H1 (cell line): ENCODE measurements around the gene SPOP. TPM values are rescaled to one million over a fixed set of nuclear protein-coding genes. Genes with fewer than 3 reads are reported as not detected.

Source experiments
- CTCF ChIA-PET: fragments of 300-600 bp; sonication (Branson Sonifier 250); formaldehyde crosslinking; loops from one replicate; lab custom pipeline; 2021; ENCODE audit not compliant: partially characterized antibody; lab: Charles Lee
- POLR2A ChIA-PET: fragments of 300-600 bp; sonication (Branson Sonifier 250); formaldehyde crosslinking; loops from one replicate; lab custom pipeline; 2021; ENCODE audit warnings: inconsistent platforms; ENCODE audit not compliant: partially characterized antibody; lab: Charles Lee
- DNase-seq, 2 experiments: peaks; one replicate each; pipeline versions ENCODE4 v3.0.0 to v3.0.0-alpha.2; 2010 to 2022; ENCODE audit warnings: low spot score in 2 of 2, low read depth in 1 of 2, mixed read lengths in 1 of 2
- FAIRE-seq: peaks from 2 replicates; lab custom pipeline; 2011; peaks lifted over from hg19 to GRCh38; lab: Jason Lieb, UNC
- H2AFZ ChIP-seq: 2 replicates; pipeline ENCODE4 v1.8.1; 2012; ENCODE audit warnings: low read length, inconsistent platforms
- H2AK5ac ChIP-seq: 2 replicates; pipeline ENCODE4 v1.6.1; 2013; ENCODE audit warnings: low read depth, low read length
- H2BK120ac ChIP-seq: replicated peaks from 2 replicates; pipeline ENCODE3; 2013; ENCODE audit warnings: low read depth, low read length, inconsistent platforms
- H2BK12ac ChIP-seq: 2 replicates; pipeline ENCODE4 v1.6.1; 2013; ENCODE audit warnings: low read depth, low read length
- H2BK15ac ChIP-seq: 2 replicates; pipeline ENCODE4 v1.6.1; 2013; ENCODE audit warnings: low read length
- H2BK20ac ChIP-seq: 2 replicates; pipeline ENCODE4 v1.6.1; 2013; ENCODE audit warnings: low read length
- H2BK5ac ChIP-seq: 2 replicates; pipeline ENCODE4 v1.6.1; 2013; ENCODE audit warnings: low read depth, low read length
- H3K14ac ChIP-seq: 2 replicates; pipeline ENCODE4 v1.6.1; 2013; ENCODE audit warnings: inconsistent platforms; ENCODE audit not compliant: insufficient read length
- H3K18ac ChIP-seq: 2 replicates; pipeline ENCODE4 v1.6.1; 2013; ENCODE audit warnings: low read length; ENCODE audit errors: extremely low read depth
- H3K23ac ChIP-seq: 2 replicates; pipeline ENCODE4 v1.6.1; 2013; ENCODE audit warnings: inconsistent platforms; ENCODE audit not compliant: insufficient read length
- H3K23me2 ChIP-seq: 2 replicates; pipeline ENCODE4 v1.6.1; 2013; ENCODE audit warnings: low read depth, low read length
- H3K27ac ChIP-seq: 2 replicates; pipeline ENCODE4 v1.6.1; 2011; ENCODE audit warnings: low read depth, low read length, inconsistent platforms
- H3K27me3 ChIP-seq, 4 experiments: replicated peaks in 1 of 4; 1 replicate in 1 of 4; 2 replicates in 3 of 4; pipeline versions ENCODE4 v1.6.1 to v1.8.1; 2011 to 2013; ENCODE audit warnings: low read length in 3 of 4, mild to moderate bottlenecking in 3 of 4, inconsistent platforms in 2 of 4, mixed read lengths in 2 of 4, moderate library complexity in 1 of 4; ENCODE audit not compliant: control insufficient read depth in 3 of 4, insufficient read depth in 3 of 4; ENCODE audit errors: extremely low read depth in 1 of 4
- H3K36me3 ChIP-seq, 4 experiments: 2 replicates each; pipeline versions ENCODE4 v1.6.1 to v1.8.1; 2011 to 2013; ENCODE audit warnings: mild to moderate bottlenecking in 4 of 4, low read length in 3 of 4, moderate library complexity in 2 of 4, control low read depth in 1 of 4, inconsistent platforms in 1 of 4; ENCODE audit not compliant: insufficient read depth in 4 of 4, control insufficient read depth in 2 of 4
- H3K4ac ChIP-seq: replicated peaks from 2 replicates; pipeline ENCODE3; 2013; ENCODE audit warnings: low read length, low read depth, mixed read lengths, inconsistent platforms; ENCODE audit not compliant: insufficient read length
- H3K4me1 ChIP-seq, 4 experiments: replicated peaks in 1 of 4; 1 replicate in 1 of 4; 2 replicates in 3 of 4; pipeline versions ENCODE4 v1.6.1 to v1.8.1; 2011 to 2013; ENCODE audit warnings: low read length in 3 of 4, inconsistent platforms in 2 of 4, mixed read lengths in 1 of 4; ENCODE audit not compliant: insufficient read depth in 4 of 4, control insufficient read depth in 3 of 4
- H3K4me2 ChIP-seq, 2 experiments: 2 replicates each; pipeline versions ENCODE4 v1.6.1 to v1.8.1; 2011 to 2013; ENCODE audit warnings: low read depth in 2 of 2, low read length in 2 of 2, control low read depth in 1 of 2, inconsistent platforms in 1 of 2, mild to moderate bottlenecking in 1 of 2; ENCODE audit not compliant: insufficient read depth in 1 of 2
- H3K4me3 ChIP-seq, 4 experiments: fragments of 200-600, 300-600 bp in 1 of 4; sonication (generic), shearing (Covaris generic), sonication (Bioruptor Twin) in 1 of 4; 2 replicates each; pipeline versions ENCODE4 v1.5.1 to v1.8.1; 2011 to 2016; ENCODE audit warnings: low read length in 4 of 4, low read depth in 3 of 4, control low read depth in 2 of 4, inconsistent platforms in 2 of 4, mild to moderate bottlenecking in 2 of 4, mixed read lengths in 1 of 4, moderate library complexity in 1 of 4; ENCODE audit not compliant: insufficient read depth in 2 of 4; ENCODE audit errors: extremely low read depth in 1 of 4
- H3K56ac ChIP-seq: replicated peaks from 2 replicates; pipeline ENCODE3; 2013; ENCODE audit warnings: low read depth, mild to moderate bottlenecking, mixed read lengths, low read length, inconsistent platforms; ENCODE audit not compliant: insufficient read length
- H3K79me1 ChIP-seq: 2 replicates; pipeline ENCODE4 v1.6.1; 2013; ENCODE audit warnings: low read depth, low read length, control low read depth
- H3K79me2 ChIP-seq, 2 experiments: 2 replicates each; pipeline versions ENCODE4 v1.6.1 to v1.8.1; 2012 to 2013; ENCODE audit warnings: low read length in 2 of 2, mild to moderate bottlenecking in 2 of 2, inconsistent platforms in 1 of 2; ENCODE audit not compliant: insufficient read depth in 2 of 2, control insufficient read depth in 1 of 2
- H3K9ac ChIP-seq, 4 experiments: replicated peaks in 1 of 4; 1 replicate in 1 of 4; 2 replicates in 3 of 4; pipeline versions ENCODE4 v1.6.1 to v1.8.1; 2011 to 2013; ENCODE audit warnings: low read depth in 3 of 4, low read length in 3 of 4, control low read depth in 2 of 4, mild to moderate bottlenecking in 2 of 4, moderate library complexity in 2 of 4, inconsistent platforms in 1 of 4; ENCODE audit errors: extremely low read depth in 1 of 4
- H3K9me3 ChIP-seq, 2 experiments: 2 replicates each; pipeline versions ENCODE4 v1.6.1 to v1.8.1; 2012 to 2013; ENCODE audit warnings: mild to moderate bottlenecking in 2 of 2, moderate library complexity in 2 of 2, control low read depth in 1 of 2, inconsistent platforms in 1 of 2, low read depth in 1 of 2, low read length in 1 of 2, mixed read lengths in 1 of 2; ENCODE audit not compliant: insufficient read depth in 2 of 2
- H4K20me1 ChIP-seq, 2 experiments: replicated peaks in 1 of 2; 2 replicates each; pipeline versions ENCODE3 to v1.8.1; 2011 to 2013; ENCODE audit warnings: inconsistent platforms in 2 of 2, low read length in 2 of 2, mild to moderate bottlenecking in 1 of 2; ENCODE audit not compliant: insufficient read depth in 2 of 2, control insufficient read depth in 1 of 2
- H4K5ac ChIP-seq: 2 replicates; pipeline ENCODE4 v1.6.1; 2013; ENCODE audit warnings: low read length, low read depth, mixed read lengths, inconsistent platforms; ENCODE audit not compliant: insufficient read length
- H4K8ac ChIP-seq: 2 replicates; pipeline ENCODE4 v1.8.0; 2013; ENCODE audit warnings: mild to moderate bottlenecking, moderate library complexity, low read length, inconsistent platforms; ENCODE audit not compliant: insufficient read depth; ENCODE audit errors: extremely low read depth
- H4K91ac ChIP-seq: replicated peaks from 2 replicates; pipeline ENCODE3; 2013; ENCODE audit warnings: low read length, mixed read lengths, inconsistent platforms; ENCODE audit not compliant: insufficient read length
- BCL11A ChIP-seq, 2 experiments: IDR thresholded peaks; one replicate each; pipeline ENCODE4 v1.6.1; 2011; ENCODE audit warnings: low read depth in 2 of 2, low read length in 2 of 2, mild to moderate bottlenecking in 2 of 2
- CBX5 ChIP-seq: fragments of 300-800, 300-1000 bp; sonication (generic); IDR thresholded peaks from 2 replicates; pipeline ENCODE4 v1.7.1; 2016; ENCODE audit warnings: antibody characterized with exemption, low read length, low read depth
- CREB1 ChIP-seq: IDR thresholded peaks from 2 replicates; pipeline ENCODE4 v1.6.1; 2012; ENCODE audit warnings: inconsistent platforms
- EP300 ChIP-seq, 2 experiments: IDR thresholded peaks; 1 replicate in 1 of 2; 2 replicates in 1 of 2; pipeline ENCODE4 v1.6.1; 2011 to 2012; ENCODE audit warnings: low read depth in 2 of 2, low read length in 2 of 2, mild to moderate bottlenecking in 2 of 2, borderline replicate concordance in 1 of 2, inconsistent platforms in 1 of 2, moderate library complexity in 1 of 2
- JUN ChIP-seq: IDR thresholded peaks from 2 replicates; pipeline ENCODE4 v1.6.1; 2011; ENCODE audit warnings: low read depth, mild to moderate bottlenecking, improper control_type of control experiment, low read length
- KDM4A ChIP-seq: IDR thresholded peaks from one replicate; pipeline ENCODE4 v1.7.1; 2012; ENCODE audit warnings: low read depth, mild to moderate bottlenecking, moderate library complexity, low read length, inconsistent platforms; ENCODE audit not compliant: severe bottlenecking
- NANOG ChIP-seq: IDR thresholded peaks from 2 replicates; pipeline ENCODE4 v1.6.1; 2011; ENCODE audit warnings: low read length, low read depth, mild to moderate bottlenecking, inconsistent platforms; ENCODE audit not compliant: insufficient read depth, poor library complexity, severe bottlenecking
- PHF8 ChIP-seq: fragments of 200-600 bp; sonication (generic); conservative IDR thresholded peaks from 2 replicates; pipeline ENCODE4 v1.7.1; 2012; ENCODE audit warnings: low read depth, mild to moderate bottlenecking, inconsistent platforms, low read length, moderate library complexity
- POLR2A ChIP-seq, 2 experiments: IDR thresholded peaks; 1 replicate in 1 of 2; 2 replicates in 1 of 2; pipeline ENCODE4 v1.6.1; 2011; ENCODE audit warnings: low read depth in 2 of 2, low read length in 2 of 2, mild to moderate bottlenecking in 2 of 2; ENCODE audit errors: control extremely low read depth in 1 of 2
- RBBP5 ChIP-seq: IDR thresholded peaks from 2 replicates; pipeline ENCODE4 v1.7.1; 2012; ENCODE audit warnings: low read depth, mild to moderate bottlenecking, inconsistent platforms, low read length, moderate library complexity, borderline replicate concordance
- ZNF274 ChIP-seq: IDR thresholded peaks from 2 replicates; pipeline ENCODE4 v1.7.0; 2012; ENCODE audit warnings: low read length, borderline replicate concordance; ENCODE audit errors: extremely low read depth
- WGBS, 2 experiments: shearing (Covaris generic) in 1 of 2; methylation state at CpG; one replicate each; pipeline versions ENCODE4 v1.1.6 to v1.1.7; 2013 to 2015; ENCODE audit warnings: low lambda C conversion rate in 2 of 2, mixed read lengths in 2 of 2, inconsistent platforms in 1 of 2, low coverage in 1 of 2, missing lambda C conversion rate in 1 of 2; ENCODE audit not compliant: insufficient replicate concordance in 2 of 2, insufficient coverage in 1 of 2, insufficient read length in 1 of 2; ENCODE audit errors: extremely low coverage in 1 of 2, missing lambda C conversion rate in 1 of 2; 5-methylcytosine and 5-hydroxymethylcytosine counted together
- polyA plus RNA-seq, 7 experiments: library from polyadenylated mRNA; depleted of rRNA in 3 of 7; stranded (reverse) in 5 of 7; unstranded in 2 of 7; fragments of >200 nt in 5 of 7; fragments of 200-250 nt in 2 of 7; gene quantifications; 1 replicate in 5 of 7; 2 replicates in 1 of 7; 4 replicates in 1 of 7; pipeline versions ENCODE4 v1.2.1 to v1.2.3, GENCODE V29; 2011 to 2013; ENCODE audit warnings: missing spikeins in 2 of 7, mixed read lengths in 2 of 7
- total RNA-seq: library from RNA; stranded (reverse); fragmentation: NEBNext Ultra II Directional; extraction: Animal tissue kit (Norgen Biotek cat#: 25700); gene quantifications from 2 replicates; pipeline ENCODE4 v1.2.1, GENCODE V29; 2021
- TF ChIP-seq, protein P1 (sequence below): IDR thresholded peaks from 2 replicates; pipeline ENCODE4 v1.6.1; 2012; ENCODE audit warnings: low read length, inconsistent platforms

SPOP gene
- total and polyA plus RNA-seq, 2 of the 8 experiments (the other 6 are each of a cell fraction or from before 2014, with no cell fraction given), result 13.3 to 25.6 TPM

DNA sequence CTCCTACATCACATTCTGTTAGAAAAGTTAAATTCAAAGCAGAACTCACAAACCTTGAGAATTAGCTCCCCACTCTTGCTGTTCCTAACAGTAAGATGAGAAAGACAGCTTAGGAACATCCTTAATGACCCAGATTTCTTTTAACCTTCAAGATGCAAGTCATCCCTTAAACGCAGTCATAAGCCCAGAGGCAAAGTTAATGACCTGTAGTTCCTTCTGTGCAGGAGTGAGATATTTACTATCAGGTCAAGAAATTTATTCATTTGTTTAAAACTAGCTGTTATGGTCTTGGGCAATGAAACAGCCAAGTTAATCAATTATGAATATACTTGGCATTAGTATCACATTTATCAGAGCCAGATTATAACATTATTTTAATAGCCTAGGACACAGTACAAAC lies 65.2 kb downstream of the SPOP start:
- no peak overlapping the region for H2BK12ac ChIP-seq
- no peak overlapping the region for H2BK15ac ChIP-seq
- no peaks in the 10 kb centered on the region for H3K9me3 ChIP-seq
- POLR2A ChIA-PET, result no interaction called here
- H3K4ac ChIP-seq, result no peak overlapping the region
- peaks cover 2 to 36% (median 7%) of the 10 kb centered on the region in 4 experiments; a peak in 5 of 8 replicates for H3K36me3 ChIP-seq
- no peaks in the 10 kb centered on the region for H3K4me1 ChIP-seq
- no peak overlapping the region for H3K27ac ChIP-seq
- no peaks in the 10 kb centered on the region for H3K27me3 ChIP-seq
- H4K20me1 ChIP-seq, result peaks cover 3 to 6% of the 10 kb centered on the region in 2 experiments
- TF ChIP-seq POLR2A (IDR thresholded peaks at IDR 0.05; ENCODE audit: control extremely low read depth in 1 of 2, low read depth in 2 of 2, low read length in 2 of 2), result no peak
- no peak for TF ChIP-seq CBX5
- TF ChIP-seq RBBP5, result no peak
- no peak for TF ChIP-seq NANOG
- TF ChIP-seq PHF8, result no peak
- TF ChIP-seq JUN, result no peak
- TF ChIP-seq BCL11A (IDR thresholded peaks at IDR 0.05; ENCODE audit: low read depth in 2 of 2, low read length in 2 of 2), result no peak
- no peak for TF ChIP-seq EP300 (IDR thresholded peaks at IDR 0.05; ENCODE audit: borderline replicate concordance in 1 of 2, low read depth in 2 of 2, low read length in 2 of 2)
- TF ChIP-seq KDM4A, result no peak
- TF ChIP-seq CREB1, result no peak
- TF ChIP-seq, protein P1, sequence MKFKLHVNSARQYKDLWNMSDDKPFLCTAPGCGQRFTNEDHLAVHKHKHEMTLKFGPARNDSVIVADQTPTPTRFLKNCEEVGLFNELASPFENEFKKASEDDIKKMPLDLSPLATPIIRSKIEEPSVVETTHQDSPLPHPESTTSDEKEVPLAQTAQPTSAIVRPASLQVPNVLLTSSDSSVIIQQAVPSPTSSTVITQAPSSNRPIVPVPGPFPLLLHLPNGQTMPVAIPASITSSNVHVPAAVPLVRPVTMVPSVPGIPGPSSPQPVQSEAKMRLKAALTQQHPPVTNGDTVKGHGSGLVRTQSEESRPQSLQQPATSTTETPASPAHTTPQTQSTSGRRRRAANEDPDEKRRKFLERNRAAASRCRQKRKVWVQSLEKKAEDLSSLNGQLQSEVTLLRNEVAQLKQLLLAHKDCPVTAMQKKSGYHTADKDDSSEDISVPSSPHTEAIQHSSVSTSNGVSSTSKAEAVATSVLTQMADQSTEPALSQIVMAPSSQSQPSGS, result no peak
- no peak for TF ChIP-seq ZNF274
- no peaks in the 10 kb centered on the region for H3K23me2 ChIP-seq
- H4K5ac ChIP-seq, result no peak overlapping the region
- no peak overlapping the region for H3K18ac ChIP-seq
- no peak overlapping the region for H3K23ac ChIP-seq
- no peak overlapping the region for H3K4me3 ChIP-seq
- no peaks in the 10 kb centered on the region for H3K79me1 ChIP-seq
- no peak overlapping the region for H4K91ac ChIP-seq
- WGBS, 2 experiments, result 79% methylated on average over 1 of the region's 1 CpG; no CpG with 5 or more reads in 1 of the 2 experiments
- H2BK5ac ChIP-seq, result no peak overlapping the region
- H4K8ac ChIP-seq, result no peak overlapping the region
- H2AFZ ChIP-seq, result no peak overlapping the region
- no peak overlapping the region for H2BK120ac ChIP-seq
- H3K9ac ChIP-seq, result no peak overlapping the region
- CTCF ChIA-PET, result interaction anchor here (1.0 to 1.9 kb wide), 4 partner anchors 27 to 90 kb away, joined by 3 to 5 read pairs (median 4); no protein-coding TSS in a partner anchor
- H3K4me2 ChIP-seq, result no peak overlapping the region
- H2BK20ac ChIP-seq, result no peak overlapping the region
- no peaks in the 10 kb centered on the region for H3K79me2 ChIP-seq
- no peak overlapping the region for H2AK5ac ChIP-seq
- no peak overlapping the region for H3K56ac ChIP-seq
- DNase-seq, result no peak
- no peak overlapping the region for H3K14ac ChIP-seq
- FAIRE-seq, result no peak
